Measurements from ENCODE around the gene KIF4B.

The KIF4B gene

GRCh38 chr5:155056644-155057269 is 43.2 kb downstream of the KIF4B start:
- TF ChIP-seq MYC (IDR thresholded peaks at IDR 0.05; ENCODE audit: low read depth, low read length) (no peak), MAX (IDR thresholded peaks at IDR 0.05; ENCODE audit: low read depth, low read length) (no peak), CTCF (IDR thresholded peaks at IDR 0.05; ENCODE audit: low read depth, low read length) (no peak), POLR2A (IDR thresholded peaks at IDR 0.05; ENCODE audit: extremely low read depth, insufficient read length) (no peak)
- H3K4me3 ChIP-seq (ENCODE audit: low read depth, low read length) = no peak overlapping the region
- no peak for DNase-seq (ENCODE audit: low read depth)

- H3K4me3 ChIP-seq (ENCODE audit: low read depth, low read length) = no peak overlapping the region
- no peak for DNase-seq (ENCODE audit: low read depth)
Observed at GRCh38 chr5:155057626-155058025, 44.1 kb downstream of the KIF4B start.

GRCh38 chr5:155064580-155064979 is 51.0 kb downstream of the KIF4B start:
- H3K4me3 ChIP-seq (ENCODE audit: low read depth, low read length) = no peak overlapping the region
- TF ChIP-seq POLR2A (IDR thresholded peaks at IDR 0.05; ENCODE audit: extremely low read depth, insufficient read length) (no peak), MAX (IDR thresholded peaks at IDR 0.05; ENCODE audit: low read depth, low read length) (no peak), MYC (IDR thresholded peaks at IDR 0.05; ENCODE audit: low read depth, low read length) (no peak), CTCF (IDR thresholded peaks at IDR 0.05; ENCODE audit: low read depth, low read length) (no peak)
- no peak for DNase-seq (ENCODE audit: low read depth)

More at GRCh38 chr5:155057626-155058025, 44.1 kb downstream of the KIF4B start:
- TF ChIP-seq MYC (IDR thresholded peaks at IDR 0.05; ENCODE audit: low read depth, low read length) = no peak

GRCh38 chr5:155066886-155067595 is 53.5 kb downstream of the KIF4B start:
- TF ChIP-seq CTCF (IDR thresholded peaks at IDR 0.05; ENCODE audit: low read depth, low read length) (no peak), POLR2A (IDR thresholded peaks at IDR 0.05; ENCODE audit: extremely low read depth, insufficient read length) (no peak), MYC (IDR thresholded peaks at IDR 0.05; ENCODE audit: low read depth, low read length) (no peak), MAX (IDR thresholded peaks at IDR 0.05; ENCODE audit: low read depth, low read length) (no peak)
- no peak for DNase-seq (ENCODE audit: low read depth)
- no peak overlapping the region for H3K4me3 ChIP-seq (ENCODE audit: low read depth, low read length)

All from NB4 (cell line).